ENCODE measurements around the gene PTPRD. TPM values are rescaled to one million over a fixed set of nuclear protein-coding genes. Genes with fewer than 3 reads are reported as not detected.

Gene PTPRD
- total RNA-seq, 2 donors from 2014 or later = 97.4 to 101 TPM

- Histone ChIP-seq H3K4me1 (ENCODE audit: control insufficient read depth, insufficient read depth, low read length) (no peaks in the 10 kb centered on the region), H3K27ac (ENCODE audit: low read depth, low read length) (no peak overlapping the region), H3K9me3 (ENCODE audit: control insufficient read depth, low read length) (no peaks in the 10 kb centered on the region), H3K27me3 (ENCODE audit: control insufficient read depth, insufficient read depth, low read length, poor library complexity, severe bottlenecking) (no peaks in the 10 kb centered on the region), H3K36me3 (ENCODE audit: control insufficient read depth, insufficient read depth, low read length) (no peaks in the 10 kb centered on the region), H3K4me3 (ENCODE audit: low read length) (no peak overlapping the region), H3K9ac (ENCODE audit: extremely low read depth, low read length, poor library complexity, severe bottlenecking) (no peak overlapping the region)
- 48 to 50% methylated on average over 2 of the region's 2 CpGs for WGBS, 2 experiments (ENCODE audit: insufficient coverage in 1 of 2, insufficient read length in 1 of 2)
- TF ChIP-seq CTCF (conservative IDR thresholded peaks at IDR 0.05) = no peak
- Mint-ChIP-seq H3K4me1 (no peaks in the 10 kb centered on the region), H3K4me3 (no peak overlapping the region), H3K27ac (no peak overlapping the region), H3K36me3 (ENCODE audit: low read depth) (no peaks in the 10 kb centered on the region), H3K27me3 (ENCODE audit: insufficient read depth) (no peaks in the 10 kb centered on the region), H3K9me3 (no peaks in the 10 kb centered on the region)
- DNase-seq = no peak
These were observed 2247.8 kb downstream of the PTPRD start for GRCh38 chr9:8365029-8365428.

GRCh38 chr9:8364026-8364752 lies 2248.6 kb downstream of the PTPRD start:
- H3K36me3 Mint-ChIP-seq (ENCODE audit: low read depth) = no peaks in the 10 kb centered on the region
- DNase-seq = no peak
- no peak overlapping the region for H3K27ac Mint-ChIP-seq
- no peaks in the 10 kb centered on the region for H3K4me1 ChIP-seq (ENCODE audit: control insufficient read depth, insufficient read depth, low read length)
- no peak for TF ChIP-seq CTCF (conservative IDR thresholded peaks at IDR 0.05)
- 95 to 96% methylated on average over 8 to 11 of the region's 11 CpGs for WGBS, 2 experiments (ENCODE audit: insufficient coverage in 1 of 2, insufficient read length in 1 of 2)
- H3K36me3 ChIP-seq (ENCODE audit: control insufficient read depth, insufficient read depth, low read length) = no peaks in the 10 kb centered on the region
- H3K27me3 Mint-ChIP-seq (ENCODE audit: insufficient read depth) = no peaks in the 10 kb centered on the region
- no peak overlapping the region for H3K27ac ChIP-seq (ENCODE audit: low read depth, low read length)
- no peaks in the 10 kb centered on the region for H3K9me3 Mint-ChIP-seq
- peaks cover 1% of the 10 kb centered on the region for H3K4me1 Mint-ChIP-seq
- no peak overlapping the region for H3K9ac ChIP-seq (ENCODE audit: extremely low read depth, low read length, poor library complexity, severe bottlenecking)
- no peaks in the 10 kb centered on the region for H3K9me3 ChIP-seq (ENCODE audit: control insufficient read depth, low read length)
- no peak overlapping the region for H3K4me3 ChIP-seq (ENCODE audit: low read length)
- H3K4me3 Mint-ChIP-seq = no peak overlapping the region
- no peaks in the 10 kb centered on the region for H3K27me3 ChIP-seq (ENCODE audit: control insufficient read depth, insufficient read depth, low read length, poor library complexity, severe bottlenecking)

GRCh38 chr9:8362250-8362649 lies 2250.6 kb downstream of the PTPRD start:
- H3K27ac Mint-ChIP-seq = no peak overlapping the region
- no peak overlapping the region for H3K9ac ChIP-seq (ENCODE audit: extremely low read depth, low read length, poor library complexity, severe bottlenecking)
- no peaks in the 10 kb centered on the region for H3K9me3 ChIP-seq (ENCODE audit: control insufficient read depth, low read length)
- TF ChIP-seq CTCF (conservative IDR thresholded peaks at IDR 0.05) = no peak
- WGBS, 2 experiments (ENCODE audit: insufficient coverage in 1 of 2, insufficient read length in 1 of 2) = 96 to 100% methylated on average over 1 of the region's 1 CpG
- no peak overlapping the region for H3K4me3 ChIP-seq (ENCODE audit: low read length)
- no peaks in the 10 kb centered on the region for H3K36me3 ChIP-seq (ENCODE audit: control insufficient read depth, insufficient read depth, low read length)
- no peaks in the 10 kb centered on the region for H3K27me3 Mint-ChIP-seq (ENCODE audit: insufficient read depth)
- peaks cover 1% of the 10 kb centered on the region for H3K4me1 Mint-ChIP-seq
- no peak overlapping the region for H3K27ac ChIP-seq (ENCODE audit: low read depth, low read length)
- H3K36me3 Mint-ChIP-seq (ENCODE audit: low read depth) = no peaks in the 10 kb centered on the region
- no peaks in the 10 kb centered on the region for H3K4me1 ChIP-seq (ENCODE audit: control insufficient read depth, insufficient read depth, low read length)
- DNase-seq = no peak
- no peaks in the 10 kb centered on the region for H3K27me3 ChIP-seq (ENCODE audit: control insufficient read depth, insufficient read depth, low read length, poor library complexity, severe bottlenecking)
- no peak overlapping the region for H3K4me3 Mint-ChIP-seq
- H3K9me3 Mint-ChIP-seq = no peaks in the 10 kb centered on the region

Measured in endodermal cell (in vitro differentiated cells).